ENCODE results near the gene TMEM181. TPM values are rescaled to one million over a fixed set of nuclear protein-coding genes. Genes with fewer than 3 reads are reported as not detected.

The TMEM181 gene
- total and polyA plus RNA-seq, 2 donors (not counting 1 experiment from before 2014, with no cell fraction given) = 2.8 to 9.3 TPM

DNA sequence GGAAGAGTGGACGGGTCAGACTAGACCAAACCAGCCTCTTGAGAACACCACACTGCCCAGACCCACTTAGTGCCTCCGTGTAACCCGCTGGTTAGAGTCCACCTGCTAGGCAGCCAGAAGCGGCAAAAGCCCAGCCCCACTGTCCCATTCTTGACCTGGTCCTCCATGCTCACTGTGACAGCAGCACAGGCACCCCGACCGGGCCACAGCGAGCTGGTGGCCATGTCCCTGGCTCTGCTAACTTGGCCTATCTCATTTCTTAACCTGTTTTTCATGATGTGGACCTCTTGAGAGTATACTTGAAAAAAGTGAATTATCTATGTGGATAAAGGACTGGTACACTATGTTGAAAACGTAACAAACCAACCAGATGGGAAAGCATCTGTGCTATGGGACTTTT, 44.9 kb upstream of the TMEM181 start:
- Mint-ChIP-seq H3K27ac (no peak overlapping the region), H3K4me1 (peaks cover 12% of the 10 kb centered on the region), H3K4me3 (no peak overlapping the region), H3K27me3 (peaks cover 22% of the 10 kb centered on the region), H3K9me3 (ENCODE audit: insufficient read depth) (no peaks in the 10 kb centered on the region)
- no peaks in the 10 kb centered on the region for H3K79me2 ChIP-seq (ENCODE audit: control insufficient read depth, insufficient read depth, low read length)
- DNase-seq (no peak), ATAC-seq (ENCODE audit: low read depth) (no peak)
- ChIA-PET CTCF (no interaction called here), POLR2A (no interaction called here)
- WGBS (ENCODE audit: insufficient coverage) = 89% methylated on average over 6 of the region's 8 CpGs
- no peak overlapping the region for H3K4me2 ChIP-seq (replicated peaks; ENCODE audit: low read depth, low read length, poor library complexity, severe bottlenecking)
- H3K27ac ChIP-seq (ENCODE audit: low read length in 2 of 2) = no peak overlapping the region
- no peaks in the 10 kb centered on the region for H3K36me3 ChIP-seq (replicated peaks in 1 of 2; ENCODE audit: control extremely low read depth in 1 of 2, control insufficient read depth in 1 of 2, extremely low read depth in 1 of 2, insufficient read depth in 2 of 2, low read length in 1 of 2)
- peaks cover 0 to 27% (median 14%) of the 10 kb centered on the region in 4 experiments for H3K27me3 ChIP-seq (replicated peaks in 1 of 4; ENCODE audit: control extremely low read depth in 1 of 4, control insufficient read depth in 3 of 4, insufficient read depth in 4 of 4, low read length in 3 of 4)
- H4K20me1 ChIP-seq (ENCODE audit: control insufficient read depth, insufficient read depth, low read length, poor library complexity, severe bottlenecking) = no peaks in the 10 kb centered on the region
- no peak overlapping the region for H2AFZ ChIP-seq (ENCODE audit: insufficient read depth, low read depth, low read length, poor library complexity, severe bottlenecking)
- TF ChIP-seq CTCF (IDR thresholded peaks at IDR 0.05) (no peak), EZH2 (IDR thresholded peaks at IDR 0.05; ENCODE audit: borderline replicate concordance, insufficient read depth, low read depth, low read length, poor library complexity, severe bottlenecking) (no peak)
- no peak overlapping the region for H3K9ac ChIP-seq (ENCODE audit: low read length)
- no peak overlapping the region for H3K4me3 ChIP-seq (ENCODE audit: control extremely low read depth in 1 of 5, extremely low read depth in 1 of 5, insufficient read depth in 1 of 5, low read depth in 2 of 5, low read length in 4 of 5)
- H3K9me3 ChIP-seq (ENCODE audit: control extremely low read depth in 1 of 3, control insufficient read depth in 2 of 3, insufficient read depth in 1 of 3, low read length in 2 of 3) = no peaks in the 10 kb centered on the region
- H3K4me1 ChIP-seq (ENCODE audit: control insufficient read depth in 2 of 2, insufficient read depth in 2 of 2, low read length in 2 of 2) = peaks cover 12 to 19% of the 10 kb centered on the region in 2 donors
- intact Hi-C loops (cut with micrococcal nuclease) = no loop called here

DNA sequence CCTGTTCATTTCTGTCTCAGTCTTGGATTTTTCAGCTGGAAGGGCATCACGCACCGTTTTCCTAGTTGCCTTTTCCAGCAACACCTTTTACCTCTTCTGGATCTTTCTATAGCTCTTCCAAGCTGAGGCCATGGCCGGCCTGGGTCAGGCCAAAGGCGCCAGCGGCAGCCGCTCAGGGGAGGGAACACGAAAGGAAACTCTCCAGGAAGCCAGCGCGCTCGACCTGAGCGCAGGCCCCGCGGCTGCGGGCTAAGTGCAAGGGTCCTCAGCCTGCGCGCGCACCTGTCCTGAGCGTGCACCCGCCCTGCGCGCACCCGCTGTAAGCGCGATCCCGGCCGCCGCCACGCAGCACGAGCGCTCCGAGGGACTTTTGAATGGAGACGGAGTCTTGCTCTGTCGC, 43.8 kb upstream of the TMEM181 start:
- TF ChIP-seq EZH2 (IDR thresholded peaks at IDR 0.05; ENCODE audit: borderline replicate concordance, insufficient read depth, low read depth, low read length, poor library complexity, severe bottlenecking) (no peak), CTCF (IDR thresholded peaks at IDR 0.05) (no peak)
- no peaks in the 10 kb centered on the region for H3K79me2 ChIP-seq (ENCODE audit: control insufficient read depth, insufficient read depth, low read length)
- Mint-ChIP-seq H3K4me1 (peaks cover 12% of the 10 kb centered on the region), H3K27me3 (peaks cover 29% of the 10 kb centered on the region), H3K9me3 (ENCODE audit: insufficient read depth) (no peaks in the 10 kb centered on the region), H3K27ac (no peak overlapping the region), H3K4me3 (no peak overlapping the region)
- CTCF ChIA-PET = no interaction called here
- POLR2A ChIA-PET = no interaction called here
- no peaks in the 10 kb centered on the region for H4K20me1 ChIP-seq (ENCODE audit: control insufficient read depth, insufficient read depth, low read length, poor library complexity, severe bottlenecking)
- no peaks in the 10 kb centered on the region for H3K9me3 ChIP-seq (ENCODE audit: control extremely low read depth in 1 of 3, control insufficient read depth in 2 of 3, insufficient read depth in 1 of 3, low read length in 2 of 3)
- no peak overlapping the region for H2AFZ ChIP-seq (ENCODE audit: insufficient read depth, low read depth, low read length, poor library complexity, severe bottlenecking)
- H3K4me3 ChIP-seq (ENCODE audit: control extremely low read depth in 1 of 5, extremely low read depth in 1 of 5, insufficient read depth in 1 of 5, low read depth in 2 of 5, low read length in 4 of 5) = no peak overlapping the region
- DNase-seq = no peak
- no peak for ATAC-seq (ENCODE audit: low read depth)
- intact Hi-C loops (cut with micrococcal nuclease) = no loop called here
- 13% methylated on average over 33 of the region's 33 CpGs for WGBS (ENCODE audit: insufficient coverage)
- H3K27ac ChIP-seq (ENCODE audit: low read length in 2 of 2) = no peak overlapping the region
- no peak overlapping the region for H3K4me2 ChIP-seq (replicated peaks; ENCODE audit: low read depth, low read length, poor library complexity, severe bottlenecking)
- peaks cover 0 to 29% (median 14%) of the 10 kb centered on the region in 4 experiments for H3K27me3 ChIP-seq (replicated peaks in 1 of 4; ENCODE audit: control extremely low read depth in 1 of 4, control insufficient read depth in 3 of 4, insufficient read depth in 4 of 4, low read length in 3 of 4)
- H3K4me1 ChIP-seq (ENCODE audit: control insufficient read depth in 2 of 2, insufficient read depth in 2 of 2, low read length in 2 of 2) = peaks cover 12 to 19% of the 10 kb centered on the region in 2 donors
- H3K36me3 ChIP-seq (replicated peaks in 1 of 2; ENCODE audit: control extremely low read depth in 1 of 2, control insufficient read depth in 1 of 2, extremely low read depth in 1 of 2, insufficient read depth in 2 of 2, low read length in 1 of 2) = no peaks in the 10 kb centered on the region
- H3K9ac ChIP-seq (ENCODE audit: low read length) = no peak overlapping the region
